KMS-11 (cell line): ENCODE data around the gene PIP4K2B.

ENCODE experiments used
- H2AFZ ChIP-seq: fragments of 200-600 bp; sonication (generic); 2 replicates; pipeline ENCODE4 v1.6.1; 2016; ENCODE audit warnings: antibody characterized with exemption, mixed run types, low read depth
- H3K27ac ChIP-seq: fragments of 200-600 bp; sonication (generic); 2 replicates; pipeline ENCODE4 v1.6.1; 2016; ENCODE audit warnings: mild to moderate bottlenecking, mixed run types
- H3K27me3 ChIP-seq: fragments of 200-600 bp; sonication (generic); 2 replicates; pipeline ENCODE4 v1.6.1; 2017; ENCODE audit warnings: mild to moderate bottlenecking, low read depth, mixed run types, moderate library complexity; ENCODE audit not compliant: insufficient read depth
- H3K36me3 ChIP-seq: fragments of 200-600 bp; sonication (generic); 2 replicates; pipeline ENCODE4 v1.6.1; 2017; ENCODE audit warnings: mild to moderate bottlenecking, mixed run types; ENCODE audit not compliant: insufficient read depth
- H3K4me1 ChIP-seq: fragments of 200-600 bp; sonication (generic); 2 replicates; pipeline ENCODE4 v1.6.1; 2016; ENCODE audit warnings: mild to moderate bottlenecking, low read depth, mixed run types; ENCODE audit not compliant: poor library complexity, severe bottlenecking
- H3K4me2 ChIP-seq: fragments of 200-600 bp; sonication (generic); 2 replicates; pipeline ENCODE4 v1.7.0; 2016; ENCODE audit warnings: mild to moderate bottlenecking, mixed run types
- H3K4me3 ChIP-seq: fragments of 200-600 bp; sonication (generic); IDR thresholded peaks from 2 replicates; pipeline ENCODE4 v1.6.1; 2017; ENCODE audit warnings: low read depth, low read length, mixed read lengths; ENCODE audit not compliant: insufficient read depth
- H3K79me2 ChIP-seq: fragments of 200-600 bp; sonication (generic); 2 replicates; pipeline ENCODE4 v1.6.1; 2016; ENCODE audit warnings: low read depth, mixed run types; ENCODE audit not compliant: insufficient read depth
- H3K9ac ChIP-seq: fragments of 200-600 bp; sonication (generic); 2 replicates; pipeline ENCODE4 v1.6.1; 2016; ENCODE audit warnings: mild to moderate bottlenecking, mixed run types
- H4K20me1 ChIP-seq: fragments of 200-600 bp; sonication (generic); 2 replicates; pipeline ENCODE4 v1.6.1; 2016; ENCODE audit warnings: mild to moderate bottlenecking, mixed run types; ENCODE audit not compliant: insufficient read depth
- TF ChIP-seq, protein P1 (sequence below): fragments of 200-600 bp; sonication (generic); conservative IDR thresholded peaks from 2 replicates; pipeline ENCODE4 v1.6.1; 2017; ENCODE audit warnings: low read depth, mild to moderate bottlenecking, antibody characterized with exemption, low read length, moderate library complexity, mixed read lengths

PIP4K2B gene

DNA sequence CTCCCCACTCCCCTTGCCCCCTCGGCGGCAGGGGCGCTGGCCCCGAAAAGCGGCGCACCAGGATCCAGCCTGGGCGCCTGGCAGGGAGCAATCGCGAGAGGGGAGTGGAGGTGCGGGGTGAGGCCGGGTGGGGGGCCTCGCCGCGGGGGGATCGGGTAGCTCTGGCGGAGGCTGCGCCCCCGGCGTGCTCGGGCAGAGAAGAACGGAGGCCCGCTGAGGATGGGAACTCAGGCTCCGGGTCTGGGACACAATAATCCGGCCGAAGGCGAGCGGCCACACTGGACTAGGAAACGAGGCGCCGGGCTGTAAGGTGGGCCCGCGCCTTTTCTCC, 50.5 kb downstream of the PIP4K2B start:
- peak overlapping the region; percentile 84 for H3K4me2 ChIP-seq
- H3K9ac ChIP-seq = no peak overlapping the region; the same call in 1 of the 2 replicates
- peaks cover 31% of the 10 kb centered on the region for H3K4me1 ChIP-seq
- H3K27ac ChIP-seq = no peak overlapping the region
- no peak overlapping the region for H3K4me3 ChIP-seq
- H3K27me3 ChIP-seq = peaks cover 25% of the 10 kb centered on the region; the same call in 1 of the 2 replicates
- no peaks in the 10 kb centered on the region for H4K20me1 ChIP-seq
- TF ChIP-seq, protein P1, sequence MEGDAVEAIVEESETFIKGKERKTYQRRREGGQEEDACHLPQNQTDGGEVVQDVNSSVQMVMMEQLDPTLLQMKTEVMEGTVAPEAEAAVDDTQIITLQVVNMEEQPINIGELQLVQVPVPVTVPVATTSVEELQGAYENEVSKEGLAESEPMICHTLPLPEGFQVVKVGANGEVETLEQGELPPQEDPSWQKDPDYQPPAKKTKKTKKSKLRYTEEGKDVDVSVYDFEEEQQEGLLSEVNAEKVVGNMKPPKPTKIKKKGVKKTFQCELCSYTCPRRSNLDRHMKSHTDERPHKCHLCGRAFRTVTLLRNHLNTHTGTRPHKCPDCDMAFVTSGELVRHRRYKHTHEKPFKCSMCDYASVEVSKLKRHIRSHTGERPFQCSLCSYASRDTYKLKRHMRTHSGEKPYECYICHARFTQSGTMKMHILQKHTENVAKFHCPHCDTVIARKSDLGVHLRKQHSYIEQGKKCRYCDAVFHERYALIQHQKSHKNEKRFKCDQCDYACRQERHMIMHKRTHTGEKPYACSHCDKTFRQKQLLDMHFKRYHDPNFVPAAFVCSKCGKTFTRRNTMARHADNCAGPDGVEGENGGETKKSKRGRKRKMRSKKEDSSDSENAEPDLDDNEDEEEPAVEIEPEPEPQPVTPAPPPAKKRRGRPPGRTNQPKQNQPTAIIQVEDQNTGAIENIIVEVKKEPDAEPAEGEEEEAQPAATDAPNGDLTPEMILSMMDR = no peak
- peak overlapping the region; percentile 84; the same call in 1 of the 2 replicates for H2AFZ ChIP-seq
- no peaks in the 10 kb centered on the region for H3K36me3 ChIP-seq
- H3K79me2 ChIP-seq = peaks cover 14% of the 10 kb centered on the region

DNA sequence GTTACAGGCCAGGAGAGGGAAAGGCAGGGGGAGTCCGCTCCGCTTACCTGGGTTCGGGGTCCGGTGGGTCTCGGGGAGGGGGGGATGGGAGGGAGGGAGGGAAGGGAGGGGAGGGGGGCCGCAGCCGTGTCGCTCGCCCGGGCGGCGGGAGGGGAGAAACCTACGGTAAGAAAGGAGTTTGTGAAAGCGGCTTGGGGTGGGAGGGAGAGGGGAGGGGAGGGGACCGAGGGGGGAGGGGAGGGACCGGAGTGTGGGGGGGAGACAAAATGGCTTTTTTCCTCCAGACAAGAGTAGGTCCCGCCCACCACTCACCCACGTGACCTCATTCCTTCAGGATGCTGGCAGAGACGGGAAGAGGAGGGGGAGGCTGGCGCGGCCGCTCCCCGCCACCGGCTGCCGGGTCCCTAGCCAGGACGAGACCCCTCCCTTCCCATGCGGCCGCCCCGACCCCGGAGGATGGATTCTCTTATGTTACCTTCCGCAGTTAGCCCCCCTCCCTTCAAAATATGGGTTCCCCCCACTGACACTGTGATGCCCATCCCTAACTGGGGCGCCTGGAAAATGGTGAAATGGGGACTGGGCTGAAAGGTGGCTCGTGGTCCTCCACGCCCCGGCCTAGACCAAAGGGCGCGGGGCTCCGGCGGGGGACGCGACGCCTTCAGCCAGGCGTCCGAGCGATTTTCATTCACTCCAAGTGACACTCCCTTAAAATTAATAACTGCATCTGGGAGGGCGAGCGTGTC, 51.0 kb downstream of the PIP4K2B start, which contains the start of gene PCGF2:
PCGF2 (minus strand) TSS at position 188 of the 743 bp plus-strand sequence. CDS start 7,934 bp downstream, outside the sequence.
- Histone ChIP-seq H3K79me2 (peaks cover 8% of the 10 kb centered on the region), H3K27ac (no peak within 1 kb of the TSS), H4K20me1 (no peaks in the 10 kb centered on the region), H3K9ac (peak within 1 kb of the TSS; percentile 49), H3K27me3 (peaks cover 25% of the 10 kb centered on the region; the same call in 1 of the 2 replicates), H3K36me3 (no peaks in the 10 kb centered on the region), H3K4me3 (no peak within 1 kb of the TSS), H3K4me2 (peak within 1 kb of the TSS; percentile 84), H3K4me1 (peaks cover 30% of the 10 kb centered on the region), H2AFZ (peak within 1 kb of the TSS; percentile 94)
- TF ChIP-seq, protein P1 = no peak

DNA sequence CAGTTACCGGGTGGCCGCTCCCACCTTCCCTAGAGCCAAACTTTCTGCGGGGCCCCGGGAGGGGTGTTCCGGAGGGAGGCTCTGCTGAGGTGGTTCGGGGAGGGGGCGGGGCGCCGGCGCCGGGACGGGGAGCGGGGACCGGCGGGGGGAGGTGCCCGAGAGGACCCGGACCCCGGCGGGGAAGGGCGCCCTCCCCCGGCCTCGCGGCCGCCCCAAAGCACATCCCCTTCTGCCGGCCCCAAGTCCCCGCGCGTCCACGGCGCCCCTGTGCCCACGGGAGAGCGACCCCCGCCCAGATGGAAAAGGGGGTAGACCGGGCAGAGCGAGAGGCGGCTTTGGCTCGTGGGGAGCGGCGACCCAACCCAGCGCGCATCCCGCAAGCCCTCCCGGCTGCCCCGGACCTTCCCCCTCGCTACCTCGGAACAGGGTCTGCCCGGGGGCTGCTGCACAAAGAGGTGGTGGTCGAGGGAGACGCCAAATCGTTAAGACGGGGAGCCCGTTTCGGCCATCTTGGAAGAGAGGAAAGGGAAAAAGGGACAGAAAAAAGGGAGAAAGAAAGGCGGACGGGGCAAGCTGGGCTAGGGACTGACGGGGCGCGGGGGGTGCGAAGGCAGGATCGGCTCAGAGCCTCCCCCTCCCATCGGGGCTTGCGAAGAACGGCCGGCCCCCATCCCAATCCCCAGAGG, 51.8 kb downstream of the PIP4K2B start:
- H2AFZ ChIP-seq = peak overlapping the region; percentile 94
- no peaks in the 10 kb centered on the region for H4K20me1 ChIP-seq
- no peak overlapping the region for H3K27ac ChIP-seq
- peaks cover 29% of the 10 kb centered on the region for H3K4me1 ChIP-seq
- H3K36me3 ChIP-seq = no peaks in the 10 kb centered on the region
- H3K27me3 ChIP-seq = peaks cover 25% of the 10 kb centered on the region; the same call in 1 of the 2 replicates
- peak overlapping the region; percentile 49 for H3K9ac ChIP-seq
- no peak overlapping the region for H3K4me3 ChIP-seq
- H3K79me2 ChIP-seq = peaks cover 1% of the 10 kb centered on the region
- TF ChIP-seq, protein P1 = no peak
- H3K4me2 ChIP-seq = peak overlapping the region; percentile 83

DNA sequence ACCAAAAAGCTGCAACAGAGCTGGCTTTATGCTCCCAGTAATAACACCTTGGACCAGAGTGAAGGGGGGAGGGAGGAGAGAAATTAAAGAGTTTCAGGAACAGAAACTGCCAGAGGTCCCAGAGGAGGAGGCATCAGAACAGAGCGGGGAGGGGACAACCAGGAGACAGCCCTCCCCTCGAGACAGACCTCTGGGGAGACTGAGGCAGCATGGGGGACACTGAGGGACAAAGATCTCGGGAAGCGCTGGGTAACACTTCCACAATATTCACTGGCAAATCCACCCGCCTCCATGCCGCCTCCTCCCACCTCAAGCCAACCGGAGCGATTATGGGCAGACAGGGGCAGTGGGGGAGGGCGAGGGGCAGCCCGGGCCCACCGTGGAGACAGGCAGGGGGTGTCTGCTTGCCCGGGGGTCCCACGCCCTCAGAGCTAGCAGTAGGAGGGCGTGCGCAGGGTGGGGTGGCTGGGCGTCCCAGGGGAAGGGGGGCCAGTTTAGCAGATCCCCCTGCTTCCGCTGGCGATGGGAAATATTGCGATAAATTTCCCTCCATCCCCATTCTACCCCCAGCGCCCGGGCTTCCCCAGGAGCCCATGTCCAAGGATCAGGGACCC, 52.4 kb downstream of the PIP4K2B start:
- TF ChIP-seq, protein P1 = no peak
- H3K4me3 ChIP-seq = no peak overlapping the region
- H3K4me2 ChIP-seq = peak overlapping the region; percentile 83; the same call in 1 of the 2 replicates
- H3K27ac ChIP-seq = no peak overlapping the region
- H3K4me1 ChIP-seq = peaks cover 29% of the 10 kb centered on the region
- H4K20me1 ChIP-seq = no peaks in the 10 kb centered on the region
- H3K9ac ChIP-seq = no peak overlapping the region
- H2AFZ ChIP-seq = no peak overlapping the region; the same call in 1 of the 2 replicates
- H3K79me2 ChIP-seq = no peaks in the 10 kb centered on the region
- no peaks in the 10 kb centered on the region for H3K36me3 ChIP-seq
- H3K27me3 ChIP-seq = peaks cover 25% of the 10 kb centered on the region; the same call in 1 of the 2 replicates
